ENCODE measurements around the gene HDAC4.

GRCh38 chr2:239154971-239155805 is 245.6 kb downstream of the HDAC4 start:
- TF ChIP-seq CTCF (conservative IDR thresholded peaks at IDR 0.05; ENCODE audit: low read depth, low read length) (no peak), POLR2A (IDR thresholded peaks at IDR 0.05; ENCODE audit: low read depth, low read length) (no peak), RAD21 (IDR thresholded peaks at IDR 0.05; ENCODE audit: low read length) (no peak), SMC3 (IDR thresholded peaks at IDR 0.05; ENCODE audit: low read depth, low read length) (no peak), FOS (IDR thresholded peaks at IDR 0.05; ENCODE audit: low read depth, low read length) (no peak), USF2 (IDR thresholded peaks at IDR 0.05; ENCODE audit: low read depth, low read length) (no peak), RCOR1 (IDR thresholded peaks at IDR 0.05; ENCODE audit: insufficient replicate concordance, low read length) (no peak)

Data from IMR-90 (cell line).